PFSK-1 (cell line): ENCODE results near the gene SYMPK.

Experiments
- FOXP2 ChIP-seq: optimal IDR thresholded peaks from 2 replicates; pipeline ENCODE3; 2011; ENCODE audit warnings: borderline replicate concordance, control low read depth, inconsistent platforms; ENCODE audit not compliant: insufficient read depth; ENCODE audit errors: extremely low read length, extremely low read depth
- POLR2AphosphoS5 ChIP-seq: IDR thresholded peaks from 2 replicates; pipeline ENCODE4 v1.6.1; 2012; ENCODE audit warnings: low read depth, mild to moderate bottlenecking, control low read depth, low read length, moderate library complexity
- REST ChIP-seq, 2 experiments: IDR thresholded peaks; 2 replicates each; pipeline versions ENCODE4 v1.6.1 to v1.8.0; 2011 to 2012; ENCODE audit warnings: low read depth in 2 of 2, low read length in 2 of 2, control low read depth in 1 of 2, inconsistent platforms in 1 of 2, mild to moderate bottlenecking in 1 of 2, moderate library complexity in 1 of 2; ENCODE audit not compliant: insufficient read depth in 1 of 2
- SIN3A ChIP-seq: IDR thresholded peaks from 2 replicates; pipeline ENCODE4 v1.6.1; 2012; ENCODE audit warnings: mild to moderate bottlenecking, low read length, moderate library complexity, borderline replicate concordance; ENCODE audit not compliant: insufficient read depth
- TAF1 ChIP-seq: IDR thresholded peaks from 2 replicates; pipeline ENCODE4 v1.6.1; 2012; ENCODE audit warnings: low read length, control low read depth, borderline replicate concordance; ENCODE audit not compliant: insufficient read depth

The SYMPK gene

DNA sequence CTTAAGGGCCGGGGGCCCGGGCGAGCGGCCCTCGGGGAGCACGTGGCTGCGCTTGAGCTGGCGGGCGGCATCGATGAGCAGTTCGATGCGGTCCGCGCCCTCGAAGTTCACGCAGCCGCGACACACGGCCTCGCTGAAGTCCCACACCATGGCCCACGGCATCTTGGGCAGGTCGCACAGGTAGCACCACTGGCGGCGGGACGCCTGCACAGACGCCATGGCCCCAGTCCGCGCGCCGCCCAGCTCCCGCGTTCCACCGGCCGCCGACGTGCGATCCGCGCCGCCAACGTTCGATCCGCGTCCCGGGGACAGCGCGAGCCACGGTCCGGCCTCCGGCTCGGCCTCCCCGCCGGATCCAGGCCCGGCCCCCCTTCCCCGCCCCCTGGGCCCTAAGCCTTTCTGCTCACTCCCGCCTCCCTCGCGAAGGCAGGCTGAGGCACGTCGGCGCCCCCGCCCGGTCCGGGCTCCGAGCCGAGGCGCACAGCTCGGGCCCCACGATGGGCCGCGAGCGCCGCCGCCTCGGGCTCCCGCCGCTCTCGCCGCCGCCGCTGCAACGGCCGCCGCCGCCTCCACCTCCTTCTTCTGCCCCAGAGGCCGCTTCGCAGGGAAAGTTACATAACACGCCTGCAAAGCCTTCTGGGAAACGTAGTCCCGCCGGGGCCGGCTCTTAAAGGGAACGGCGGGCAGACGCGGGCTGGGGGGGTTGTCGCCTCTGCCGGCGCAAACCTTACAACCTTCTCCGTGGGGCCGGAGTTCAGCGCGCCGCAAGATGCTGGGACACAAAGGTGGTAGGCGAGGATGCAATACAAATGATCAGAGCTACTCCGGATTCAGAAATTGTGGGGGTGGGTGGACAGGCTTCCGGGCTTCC is 22.8 kb upstream of the SYMPK start, which contains the start of gene IRF2BP1:
Gene IRF2BP1, minus strand, starts transcription at position 586 of the 871 bp plus-strand sequence. Its CDS starts 367 bp downstream, at position 219.
- peak; percentile 50; the same call in 1 of the 2 replicates for TF ChIP-seq TAF1
- no peak for TF ChIP-seq FOXP2
- peak; percentile 18; the same call in 1 of the 2 replicates for TF ChIP-seq POLR2AphosphoS5
- no peak for TF ChIP-seq REST (IDR thresholded peaks at IDR 0.05; ENCODE audit: insufficient read depth in 1 of 2, low read depth in 2 of 2, low read length in 2 of 2)
- 0 out of 2 replicates have a peak, but pooled peaks have one; percentile 73 for TF ChIP-seq SIN3A

- TF ChIP-seq TAF1 (no peak), SIN3A (no peak), REST (IDR thresholded peaks at IDR 0.05; ENCODE audit: insufficient read depth in 1 of 2, low read depth in 2 of 2, low read length in 2 of 2) (no peak), FOXP2 (no peak), POLR2AphosphoS5 (no peak)
These were observed 22.0 kb upstream of the SYMPK start for GRCh38 chr19:45884682-45885555.

DNA sequence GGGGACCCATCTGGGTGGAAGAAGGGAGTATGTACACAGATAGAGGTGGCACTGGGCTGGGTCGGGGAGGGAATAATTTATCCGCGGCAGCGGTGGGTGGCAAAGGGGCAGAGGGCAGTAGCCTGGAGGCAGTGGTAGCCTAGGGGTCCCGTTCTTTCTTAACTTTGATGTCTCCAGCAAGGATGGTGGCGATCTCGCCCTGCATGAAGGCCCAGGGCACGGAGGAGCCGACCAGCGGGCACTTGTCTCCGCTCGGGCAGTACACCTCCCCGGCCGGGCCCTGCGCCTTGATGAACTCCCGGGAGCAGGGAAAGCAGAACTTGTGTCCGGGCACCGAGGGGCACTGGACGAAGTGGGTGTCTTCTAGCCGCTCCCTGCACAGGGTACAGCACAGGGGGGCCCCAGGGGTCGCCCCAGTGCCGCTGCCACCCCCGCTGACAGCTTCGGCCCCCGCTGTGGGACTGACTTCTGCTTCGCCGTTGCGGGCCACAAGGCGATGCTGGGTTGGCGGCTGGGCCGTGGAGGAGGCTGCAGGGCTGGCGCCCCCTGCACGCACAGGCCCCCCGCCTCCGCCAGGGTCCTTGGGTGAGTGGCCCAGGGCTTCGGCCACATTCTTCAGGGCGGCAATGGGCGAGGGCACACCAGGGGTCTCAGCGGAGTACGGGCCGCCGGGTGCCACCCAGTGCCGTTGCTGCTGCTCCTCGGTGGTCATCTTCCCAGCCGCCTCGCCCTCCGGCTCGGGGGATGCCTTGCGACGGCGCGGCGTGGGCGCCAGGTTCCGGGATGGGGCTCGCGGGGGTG is 21.1 kb upstream of the SYMPK start:
- TF ChIP-seq TAF1: no peak
- TF ChIP-seq FOXP2: no peak
- TF ChIP-seq REST (IDR thresholded peaks at IDR 0.05; ENCODE audit: insufficient read depth in 1 of 2, low read depth in 2 of 2, low read length in 2 of 2): no peak
- no peak for TF ChIP-seq POLR2AphosphoS5
- no peak for TF ChIP-seq SIN3A

DNA sequence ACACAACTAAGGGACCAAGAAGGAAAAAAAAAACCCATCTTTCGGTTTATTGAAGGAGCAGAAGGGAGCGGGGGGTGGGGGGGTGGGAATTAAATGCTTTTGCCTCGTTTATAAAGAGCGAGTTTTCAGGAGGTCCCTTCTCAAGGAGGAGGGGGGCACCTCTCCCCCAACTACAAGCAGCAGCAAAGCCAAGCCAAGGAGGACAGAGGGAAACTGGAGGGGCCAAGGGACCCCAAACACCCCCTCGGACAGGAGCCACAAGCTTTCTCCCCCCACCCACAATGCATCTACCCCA is 20.6 kb upstream of the SYMPK start:
- TF ChIP-seq FOXP2 (no peak), SIN3A (no peak), REST (IDR thresholded peaks at IDR 0.05; ENCODE audit: insufficient read depth in 1 of 2, low read depth in 2 of 2, low read length in 2 of 2) (no peak), POLR2AphosphoS5 (no peak), TAF1 (no peak)
